ENCODE results near the gene ZBTB40. TPM values are rescaled to one million over a fixed set of nuclear protein-coding genes. Genes with fewer than 3 reads are reported as not detected.

Gene ZBTB40
- total RNA-seq, 4 donors from 2014 or later: 12.2 to 19.6 (median 15.4) TPM

GRCh38 chr1:22536506-22536905, 84.9 kb downstream of the ZBTB40 start:
- no peak for TF ChIP-seq CTCF (IDR thresholded peaks at IDR 0.05; ENCODE audit: low read depth)

GRCh38 chr1:22537441-22538139, 85.9 kb downstream of the ZBTB40 start:
- no peak for TF ChIP-seq CTCF (IDR thresholded peaks at IDR 0.05; ENCODE audit: low read depth)

- TF ChIP-seq CTCF (IDR thresholded peaks at IDR 0.05; ENCODE audit: low read depth): no peak
Measured at GRCh38 chr1:22539510-22540118, 88.0 kb downstream of the ZBTB40 start.

- no peak for TF ChIP-seq CTCF (IDR thresholded peaks at IDR 0.05; ENCODE audit: low read depth)
Measured at GRCh38 chr1:22540337-22540736, 88.7 kb downstream of the ZBTB40 start.

GRCh38 chr1:22542886-22543285, 91.2 kb downstream of the ZBTB40 start:
- TF ChIP-seq CTCF (IDR thresholded peaks at IDR 0.05; ENCODE audit: low read depth): no peak

GRCh38 chr1:22543679-22544078, 92.0 kb downstream of the ZBTB40 start:
- no peak for TF ChIP-seq CTCF (IDR thresholded peaks at IDR 0.05; ENCODE audit: low read depth)

GRCh38 chr1:22544606-22545005, 93.0 kb downstream of the ZBTB40 start:
- no peak for TF ChIP-seq CTCF (IDR thresholded peaks at IDR 0.05; ENCODE audit: low read depth)

Measured in subcutaneous adipose tissue (tissue), 4 donors.